ENCODE results near the gene HIPK4. TPM values are rescaled to one million over a fixed set of nuclear protein-coding genes. Genes with fewer than 3 reads are reported as not detected.

HIPK4 gene
- total and polyA plus RNA-seq, 2 of the 8 experiments (the other 6 are each of a cell fraction or from before 2014, with no cell fraction given) = 0.15 to 0.57 TPM

DNA sequence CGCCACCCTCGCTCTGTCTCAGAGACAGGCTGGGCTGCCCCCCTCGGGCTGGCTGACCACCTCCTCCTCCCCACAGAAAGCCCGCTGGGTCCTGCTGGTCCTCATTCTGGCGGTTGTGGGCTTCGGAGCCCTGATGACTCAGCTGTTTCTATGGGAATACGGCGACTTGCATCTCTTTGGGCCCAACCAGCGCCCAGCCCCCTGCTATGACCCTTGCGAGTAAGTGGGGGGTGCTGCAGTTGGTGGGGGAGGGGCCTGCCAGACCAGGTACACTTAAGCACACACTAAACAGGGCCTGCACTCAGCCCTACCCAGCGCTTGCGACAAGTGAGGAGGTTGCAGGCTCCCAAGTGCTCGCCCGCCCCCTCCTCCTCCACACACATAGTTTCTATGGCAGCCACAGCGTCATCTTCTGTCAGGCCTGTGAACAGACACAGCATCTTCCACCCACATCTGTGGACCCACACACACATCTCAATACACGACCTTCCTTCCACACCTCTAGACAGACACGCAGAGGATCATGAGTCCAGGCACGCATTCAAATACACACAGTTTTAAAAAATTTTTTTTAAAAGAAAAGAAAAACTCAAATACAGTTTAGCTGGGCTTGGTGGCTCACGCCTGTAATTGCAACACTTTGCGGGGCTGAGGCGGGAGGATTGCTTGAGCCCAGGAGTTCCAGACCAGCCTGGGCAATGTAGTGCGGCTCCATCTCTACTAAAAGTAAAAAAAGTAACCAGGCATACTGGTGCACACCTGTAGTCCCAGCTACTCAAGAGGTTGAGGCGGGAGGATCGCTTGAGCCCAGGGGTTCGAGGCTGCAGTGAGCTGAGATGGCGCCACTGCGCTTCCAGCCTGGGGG is 23.1 kb downstream of the HIPK4 start:
- peak overlapping the region; percentile 61; the same call in 1 of the 2 replicates for H2AK5ac ChIP-seq (ENCODE audit: low read depth, low read length)
- H2BK120ac ChIP-seq (replicated peaks; ENCODE audit: low read depth, low read length) = no peak overlapping the region
- H3K79me2 ChIP-seq (ENCODE audit: control insufficient read depth in 1 of 2, insufficient read depth in 2 of 2, low read length in 2 of 2) = no peaks in the 10 kb centered on the region
- peaks cover 2% of the 10 kb centered on the region for H3K23me2 ChIP-seq (ENCODE audit: low read depth, low read length)
- H2BK12ac ChIP-seq (ENCODE audit: low read depth, low read length) = no peak overlapping the region
- H3K4me1 ChIP-seq (replicated peaks in 1 of 4; ENCODE audit: control insufficient read depth in 3 of 4, insufficient read depth in 4 of 4, low read length in 3 of 4) = peaks cover 0 to 16% (median 10%) of the 10 kb centered on the region in 4 experiments; a peak in 6 of 7 replicates
- DNase-seq (ENCODE audit: low read depth in 1 of 2, low spot score in 2 of 2) = peak; percentile 44 to 75
- H3K27ac ChIP-seq (ENCODE audit: low read depth, low read length) = peak overlapping the region; percentile 62
- H3K18ac ChIP-seq (ENCODE audit: extremely low read depth, low read length) = no peak overlapping the region
- no peaks in the 10 kb centered on the region for H3K27me3 ChIP-seq (replicated peaks in 1 of 4; ENCODE audit: control insufficient read depth in 3 of 4, extremely low read depth in 1 of 4, insufficient read depth in 3 of 4, low read length in 3 of 4)
- H2AFZ ChIP-seq (ENCODE audit: low read length) = no peak overlapping the region
- H2BK5ac ChIP-seq (ENCODE audit: low read depth, low read length) = peak overlapping the region; percentile 71; the same call in 1 of the 2 replicates
- H3K56ac ChIP-seq (replicated peaks; ENCODE audit: insufficient read length, low read depth, low read length) = no peak overlapping the region
- 47% methylated on average over 27 of the region's 27 CpGs; no CpG with 5 or more reads in 1 of the 2 experiments for WGBS, 2 experiments (ENCODE audit: extremely low coverage in 1 of 2, insufficient coverage in 1 of 2, insufficient read length in 1 of 2, insufficient replicate concordance in 2 of 2, low coverage in 1 of 2, low lambda C conversion rate in 2 of 2, missing lambda C conversion rate in 1 of 2)
- H2BK15ac ChIP-seq (ENCODE audit: low read length) = no peak overlapping the region
- H2BK20ac ChIP-seq (ENCODE audit: low read length) = no peak overlapping the region
- H4K5ac ChIP-seq (ENCODE audit: insufficient read length, low read depth, low read length) = no peak overlapping the region
- peak overlapping the region; percentile 58 to 76 (median 60); a peak in 6 of 8 replicates for H3K4me3 ChIP-seq (ENCODE audit: extremely low read depth in 1 of 4, insufficient read depth in 2 of 4, low read depth in 3 of 4, low read length in 4 of 4)
- peak overlapping the region in 3 of 4 experiments; percentile 5 to 28 (median 25); a peak in 3 of 7 replicates for H3K9ac ChIP-seq (replicated peaks in 1 of 4; ENCODE audit: extremely low read depth in 1 of 4, low read depth in 3 of 4, low read length in 3 of 4)
- peaks cover 0 to 4% of the 10 kb centered on the region in 2 experiments for H4K20me1 ChIP-seq (replicated peaks in 1 of 2; ENCODE audit: control insufficient read depth in 1 of 2, insufficient read depth in 2 of 2, low read length in 2 of 2)
- CTCF ChIA-PET (ENCODE audit: partially characterized antibody) = interaction anchor here (0.6 to 4.0 kb wide), 12 partner anchors 10 to 165 kb away, joined by 3 to 19 read pairs (median 4); partner anchors contain the start of gene PRX
- peaks cover 0 to 34% (median 10%) of the 10 kb centered on the region in 4 experiments; a peak in 6 of 8 replicates for H3K36me3 ChIP-seq (ENCODE audit: control insufficient read depth in 2 of 4, insufficient read depth in 4 of 4, low read length in 3 of 4)
- FAIRE-seq = no peak
- no peak overlapping the region for H3K23ac ChIP-seq (ENCODE audit: insufficient read length)
- POLR2A ChIA-PET (ENCODE audit: partially characterized antibody) = interaction anchor here (0.8 to 4.0 kb wide), 12 partner anchors 11 to 1000 kb away, joined by 3 to 23 read pairs (median 4); partner anchors contain the start of genes C19orf47 and PLD3
- no peak overlapping the region for H3K14ac ChIP-seq (ENCODE audit: insufficient read length)
- H4K91ac ChIP-seq (replicated peaks; ENCODE audit: insufficient read length, low read length) = no peak overlapping the region
- peak overlapping the region; percentile 76 to 89 for H3K4me2 ChIP-seq (ENCODE audit: insufficient read depth in 1 of 2, low read depth in 2 of 2, low read length in 2 of 2)
- H3K79me1 ChIP-seq (ENCODE audit: low read depth, low read length) = no peaks in the 10 kb centered on the region
- H3K9me3 ChIP-seq (ENCODE audit: insufficient read depth in 2 of 2, low read depth in 1 of 2, low read length in 1 of 2) = no peaks in the 10 kb centered on the region
- no peak overlapping the region for H3K4ac ChIP-seq (replicated peaks; ENCODE audit: insufficient read length, low read depth, low read length)
- no peak overlapping the region for H4K8ac ChIP-seq (ENCODE audit: extremely low read depth, insufficient read depth, low read length)
- TF ChIP-seq BACH1 (IDR thresholded peaks at IDR 0.05; ENCODE audit: low read length) = peak; percentile 92
- TF ChIP-seq EGR1 (IDR thresholded peaks at IDR 0.05; ENCODE audit: borderline replicate concordance, low read depth, low read length) = no peak
- TF ChIP-seq RFX5 (IDR thresholded peaks at IDR 0.05; ENCODE audit: borderline replicate concordance, low read depth, low read length) = peak; percentile 91
- no peak for TF ChIP-seq ZNF274 (IDR thresholded peaks at IDR 0.05; ENCODE audit: borderline replicate concordance, extremely low read depth, low read length)
- no peak for TF ChIP-seq JUN (IDR thresholded peaks at IDR 0.05; ENCODE audit: low read depth, low read length)
- TF ChIP-seq POLR2A (IDR thresholded peaks at IDR 0.05; ENCODE audit: control extremely low read depth in 1 of 2, low read depth in 2 of 2, low read length in 2 of 2) = 0 out of 3 replicates have a peak, but pooled peaks of 1 of the 2 experiments have one; percentile 33
- peak in 1 of 2 experiments; percentile 79; a peak in 2 of 4 replicates for TF ChIP-seq SIN3A (conservative IDR thresholded peaks at IDR 0.05 in 1 of 2, IDR thresholded peaks at IDR 0.05 in 1 of 2; ENCODE audit: low read depth in 1 of 2, low read length in 2 of 2)
- peak; percentile 83 for TF ChIP-seq ASH2L (IDR thresholded peaks at IDR 0.05; ENCODE audit: low read length)
- TF ChIP-seq CREB1 (IDR thresholded peaks at IDR 0.05) = peak; percentile 72
- TF ChIP-seq RBBP5 (IDR thresholded peaks at IDR 0.05; ENCODE audit: borderline replicate concordance, low read depth, low read length) = peak; percentile 37; the same call in 1 of the 2 replicates
- TF ChIP-seq SIRT6 (IDR thresholded peaks at IDR 0.05; ENCODE audit: low read length) = no peak

All from H1 (cell line).